ENCODE data around the gene PCDHB9.

DNA sequence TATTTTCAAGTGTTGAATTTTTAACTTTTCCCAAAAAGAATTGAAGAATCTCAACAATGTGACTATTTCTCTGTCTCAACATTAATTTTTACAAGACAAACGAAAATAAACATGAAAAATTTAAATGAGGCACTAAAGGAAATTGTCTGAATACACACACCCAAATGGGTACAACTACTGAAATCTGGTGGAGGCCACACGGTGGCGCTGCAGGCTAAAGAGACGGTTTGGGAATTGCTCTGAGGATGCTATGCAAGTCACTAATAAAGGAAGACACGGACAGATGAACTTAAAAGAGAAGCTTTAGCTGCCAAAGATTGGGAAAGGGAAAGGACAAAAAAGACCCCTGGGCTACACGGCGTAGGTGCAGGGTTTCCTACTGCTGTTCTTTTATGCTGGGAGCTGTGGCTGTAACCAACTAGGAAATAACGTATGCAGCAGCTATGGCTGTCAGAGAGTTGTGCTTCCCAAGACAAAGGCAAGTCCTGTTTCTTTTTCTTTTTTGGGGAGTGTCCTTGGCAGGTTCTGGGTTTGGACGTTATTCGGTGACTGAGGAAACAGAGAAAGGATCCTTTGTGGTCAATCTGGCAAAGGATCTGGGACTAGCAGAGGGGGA lies 5.3 kb downstream of the PCDHB9 start, which contains the start of gene PCDHB10:
- TF ChIP-seq ARNTL (CRISPR knock-in tag; IDR thresholded peaks at IDR 0.05; ENCODE audit: borderline replicate concordance, low read depth): no peak
- TF ChIP-seq, protein P1, sequence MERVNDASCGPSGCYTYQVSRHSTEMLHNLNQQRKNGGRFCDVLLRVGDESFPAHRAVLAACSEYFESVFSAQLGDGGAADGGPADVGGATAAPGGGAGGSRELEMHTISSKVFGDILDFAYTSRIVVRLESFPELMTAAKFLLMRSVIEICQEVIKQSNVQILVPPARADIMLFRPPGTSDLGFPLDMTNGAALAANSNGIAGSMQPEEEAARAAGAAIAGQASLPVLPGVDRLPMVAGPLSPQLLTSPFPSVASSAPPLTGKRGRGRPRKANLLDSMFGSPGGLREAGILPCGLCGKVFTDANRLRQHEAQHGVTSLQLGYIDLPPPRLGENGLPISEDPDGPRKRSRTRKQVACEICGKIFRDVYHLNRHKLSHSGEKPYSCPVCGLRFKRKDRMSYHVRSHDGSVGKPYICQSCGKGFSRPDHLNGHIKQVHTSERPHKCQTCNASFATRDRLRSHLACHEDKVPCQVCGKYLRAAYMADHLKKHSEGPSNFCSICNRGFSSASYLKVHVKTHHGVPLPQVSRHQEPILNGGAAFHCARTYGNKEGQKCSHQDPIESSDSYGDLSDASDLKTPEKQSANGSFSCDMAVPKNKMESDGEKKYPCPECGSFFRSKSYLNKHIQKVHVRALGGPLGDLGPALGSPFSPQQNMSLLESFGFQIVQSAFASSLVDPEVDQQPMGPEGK (CRISPR knock-in tag; IDR thresholded peaks at IDR 0.05; ENCODE audit: borderline replicate concordance): no peak
- no peak for TF ChIP-seq ZC3H10 (CRISPR knock-in tag; IDR thresholded peaks at IDR 0.05)
- no peak for TF ChIP-seq TOX (CRISPR knock-in tag; IDR thresholded peaks at IDR 0.05; ENCODE audit: borderline replicate concordance)
- no peak for TF ChIP-seq ZFP3 (CRISPR knock-in tag; IDR thresholded peaks at IDR 0.05)
- TF ChIP-seq ISL1 (CRISPR knock-in tag; IDR thresholded peaks at IDR 0.05): no peak
- no peak for TF ChIP-seq ZFP30 (CRISPR knock-in tag; IDR thresholded peaks at IDR 0.05)
- TF ChIP-seq OSR1 (CRISPR knock-in tag; IDR thresholded peaks at IDR 0.05): no peak
- no peak for TF ChIP-seq BACH2 (CRISPR knock-in tag; IDR thresholded peaks at IDR 0.05; ENCODE audit: borderline replicate concordance)
- TF ChIP-seq ESRRG (CRISPR knock-in tag; IDR thresholded peaks at IDR 0.05): no peak
- TF ChIP-seq ZNF565 (CRISPR knock-in tag; conservative IDR thresholded peaks at IDR 0.05; ENCODE audit: low read depth): no peak
- TF ChIP-seq GLIS3 (CRISPR knock-in tag; IDR thresholded peaks at IDR 0.05): no peak
